ENCODE measurements around the gene PBX3.
"Not testable (repeated sequence)": the region's sequence is repeated elsewhere in the genome, so short reads cannot be mapped to it uniquely, and the experiment has no call there.

PBX3 gene

DNA sequence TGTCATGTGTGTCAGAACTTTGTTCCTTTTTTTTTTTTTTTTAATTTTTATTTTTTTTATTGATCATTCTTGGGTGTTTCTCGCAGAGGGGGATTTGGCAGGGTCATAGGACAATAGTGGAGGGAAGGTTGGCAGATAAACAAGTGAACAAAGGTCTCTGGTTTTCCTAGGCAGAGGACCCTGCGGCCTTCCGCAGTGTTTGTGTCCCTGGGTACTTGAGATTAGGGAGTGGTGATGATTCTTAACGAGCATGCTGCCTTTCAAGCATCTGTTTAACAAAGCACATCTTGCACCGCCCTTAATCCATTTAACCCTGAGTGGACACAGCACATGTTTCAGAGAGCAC, 32.0 kb downstream of the PBX3 start:
- not testable (repeated sequence) for DNase-seq

GRCh38 chr9:125782718-125783117, 35.5 kb downstream of the PBX3 start:
- DNase-seq, result no peak

GRCh38 chr9:125784286-125785049, 37.3 kb downstream of the PBX3 start:
- no peak for DNase-seq

- peak; percentile 33 for DNase-seq
Observed at GRCh38 chr9:125785248-125785751, 38.1 kb downstream of the PBX3 start.

DNA sequence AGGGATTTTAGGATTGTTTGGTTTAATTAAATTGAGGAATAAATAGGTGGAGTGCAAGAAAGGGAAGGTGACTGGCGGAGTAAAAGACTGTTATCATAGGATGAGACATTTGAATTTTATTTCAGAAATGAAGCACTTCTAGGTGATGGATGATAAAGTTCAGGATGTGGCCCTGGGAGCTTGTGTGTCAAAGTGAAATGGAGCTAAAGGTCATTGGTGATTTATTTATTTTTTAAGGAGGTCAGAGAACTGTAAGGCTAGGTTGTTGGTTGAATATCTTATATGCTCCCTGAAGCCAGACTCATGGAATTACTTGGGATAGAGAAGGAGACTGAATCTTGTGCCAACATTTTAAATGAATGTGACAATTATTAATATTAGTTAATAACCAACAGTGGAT, 40.5 kb downstream of the PBX3 start:
- no peak for DNase-seq

GRCh38 chr9:125789196-125789595, 42.0 kb downstream of the PBX3 start:
- peak; percentile 80 for DNase-seq

DNA sequence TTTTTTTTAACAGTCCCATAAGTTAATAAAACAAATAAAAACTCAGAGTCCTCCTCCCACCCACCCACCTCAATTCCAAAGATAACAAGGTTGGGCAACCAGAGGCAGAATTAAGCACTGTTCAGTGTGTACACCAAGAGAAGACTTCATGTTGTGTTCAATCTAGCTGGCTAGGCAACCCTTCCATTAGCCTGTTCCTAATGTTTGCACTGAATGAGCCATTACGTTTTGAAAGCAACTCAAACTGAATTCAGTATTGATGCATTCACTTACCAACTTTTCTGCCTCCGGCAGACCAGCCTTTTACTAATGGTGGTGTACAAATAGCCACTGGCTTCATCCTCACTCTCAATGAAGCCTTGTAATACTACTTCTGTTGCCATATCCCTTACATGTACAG, 47.5 kb downstream of the PBX3 start:
- no peak for DNase-seq

GRCh38 chr9:125795970-125796596, 48.9 kb downstream of the PBX3 start:
- DNase-seq, result no peak

DNA sequence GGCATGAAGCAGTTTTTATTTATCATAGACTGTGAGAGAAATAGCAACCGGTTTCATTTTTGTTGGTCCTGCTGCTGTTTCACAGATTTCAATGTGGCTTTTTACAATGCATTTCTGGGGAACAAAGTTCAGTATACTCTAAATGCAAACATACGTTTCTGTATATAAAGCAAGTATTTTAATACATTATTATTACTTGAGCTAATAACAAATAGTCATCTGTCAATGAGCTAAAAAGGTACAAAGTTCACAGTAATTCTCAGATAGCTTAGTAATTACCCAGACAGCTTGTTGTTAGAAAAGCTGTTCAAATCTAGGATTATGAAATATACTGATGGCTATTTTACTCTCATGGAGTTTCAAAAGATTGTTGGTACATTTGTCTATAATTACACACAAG, 50.8 kb downstream of the PBX3 start:
- DNase-seq, result no peak

DNA sequence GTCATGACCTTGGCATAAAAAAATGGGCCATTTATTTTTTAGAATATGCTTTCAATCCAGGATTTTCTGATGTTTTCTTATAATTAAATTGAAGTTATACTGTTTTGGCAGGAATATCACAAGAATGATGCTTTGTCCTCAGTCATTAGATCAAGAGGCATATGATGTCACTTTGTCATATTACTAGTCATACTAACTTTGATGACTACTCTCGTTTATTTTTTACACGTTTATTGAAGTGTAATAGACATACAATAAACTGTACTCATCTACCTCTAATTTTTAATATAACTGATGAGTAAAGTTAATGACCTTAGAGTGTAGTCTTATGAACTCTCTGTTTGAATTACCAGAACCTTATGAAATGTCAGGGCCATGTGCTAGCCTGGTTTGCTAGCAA, 56.4 kb downstream of the PBX3 start:
- no peak for DNase-seq

GRCh38 chr9:125805057-125805456, 57.9 kb downstream of the PBX3 start:
- no peak for DNase-seq

- DNase-seq, result no peak
Observed at GRCh38 chr9:125805586-125805985, 58.4 kb downstream of the PBX3 start.

DNA sequence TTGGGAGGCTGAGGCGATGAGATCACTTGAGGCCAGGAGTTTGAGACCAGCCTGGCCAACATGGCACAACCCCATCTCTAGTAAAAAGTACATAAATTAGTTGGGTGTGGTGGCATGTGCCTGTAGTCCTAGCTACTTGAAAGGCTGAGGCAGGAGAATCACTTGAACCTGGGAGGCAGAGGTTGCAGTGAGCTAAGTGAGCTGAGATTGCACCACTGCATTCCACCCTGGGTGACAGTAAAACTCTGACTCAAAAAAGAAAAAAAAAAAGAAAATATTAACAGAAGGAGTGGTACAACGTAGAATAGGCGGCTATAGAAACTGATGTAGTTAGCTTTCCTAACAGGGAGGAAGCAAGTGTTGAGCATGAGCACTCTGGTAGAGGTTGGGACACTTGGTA, 59.9 kb downstream of the PBX3 start:
- no peak for DNase-seq

DNA sequence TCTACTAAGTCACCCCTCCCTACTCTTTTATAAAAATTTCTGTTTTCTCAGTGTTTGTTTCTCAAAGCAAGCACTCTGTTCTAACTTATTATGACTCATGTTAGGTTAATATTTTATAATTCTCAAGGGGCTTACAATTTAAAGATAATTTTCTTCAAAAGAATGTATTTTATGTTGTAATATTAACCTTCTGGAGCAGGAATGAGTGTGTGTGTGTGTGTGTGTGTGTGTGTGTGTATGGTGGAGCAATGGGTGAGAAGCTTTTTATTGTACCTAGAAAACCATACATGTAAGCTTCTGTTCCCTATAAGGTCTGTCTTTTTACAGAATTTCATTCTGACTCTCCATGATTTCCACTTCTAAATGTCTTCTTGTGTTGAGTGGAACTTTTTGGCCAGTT, 63.0 kb downstream of the PBX3 start:
- no peak for DNase-seq

DNA sequence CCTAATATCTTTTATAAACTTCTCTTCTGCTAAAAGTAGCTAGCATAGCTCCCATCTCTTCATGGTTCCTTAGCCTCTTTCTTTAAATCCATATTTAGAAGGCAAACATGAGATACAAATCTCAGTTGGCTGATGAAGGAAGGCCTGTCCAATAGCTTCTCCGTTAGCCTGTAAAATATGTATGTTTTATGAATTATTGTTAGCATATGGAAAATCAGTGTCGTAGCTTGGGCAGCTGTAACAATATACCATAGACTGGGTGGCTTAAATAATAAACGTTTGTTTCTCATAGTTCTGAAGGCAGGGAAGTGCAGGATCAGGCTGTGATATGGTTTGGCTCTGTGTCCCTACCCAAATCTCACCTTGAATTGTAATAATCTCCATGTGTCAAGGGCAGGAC, 63.8 kb downstream of the PBX3 start:
- DNase-seq, result no peak

DNA sequence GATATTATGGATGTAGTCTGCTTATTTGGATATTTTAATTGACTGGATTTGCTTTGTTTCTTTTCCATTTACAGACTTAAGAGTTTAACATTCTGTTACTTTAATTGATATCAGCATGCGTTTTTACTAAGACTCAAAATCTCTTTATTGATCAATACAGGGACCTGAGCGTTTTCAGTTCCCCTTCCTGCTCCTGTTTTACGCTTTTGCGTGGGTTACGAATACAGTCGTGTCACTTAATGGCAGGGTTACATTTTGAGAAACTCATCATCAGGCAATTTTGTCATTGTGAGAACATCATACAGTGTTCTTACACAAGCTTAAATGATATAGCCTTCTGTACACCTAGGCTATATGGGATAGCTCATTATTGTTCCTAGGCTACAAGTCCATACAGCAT, 65.2 kb downstream of the PBX3 start:
- DNase-seq, result no peak

DNA sequence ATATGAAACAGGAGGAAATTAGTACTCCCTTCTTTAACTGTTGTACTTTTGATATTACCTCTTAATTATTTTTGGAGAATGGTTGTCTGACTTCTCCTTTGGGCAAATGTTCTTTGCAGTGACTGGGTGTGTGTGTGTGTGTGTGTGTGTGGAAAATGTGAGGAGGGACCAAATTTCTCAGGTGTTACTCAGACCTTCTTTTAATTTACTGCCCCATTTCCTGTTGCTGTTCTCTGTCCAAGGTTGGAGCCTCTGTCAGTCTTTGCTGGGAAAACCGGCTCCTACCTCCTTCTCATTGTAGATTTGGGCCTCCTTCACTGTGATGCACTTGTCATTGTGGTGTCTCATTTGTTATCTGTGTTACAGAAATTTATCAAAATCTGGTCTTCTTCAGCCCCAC, 68.4 kb downstream of the PBX3 start:
- no peak for DNase-seq

GRCh38 chr9:125816321-125816720, 69.1 kb downstream of the PBX3 start:
- DNase-seq, result no peak

DNA sequence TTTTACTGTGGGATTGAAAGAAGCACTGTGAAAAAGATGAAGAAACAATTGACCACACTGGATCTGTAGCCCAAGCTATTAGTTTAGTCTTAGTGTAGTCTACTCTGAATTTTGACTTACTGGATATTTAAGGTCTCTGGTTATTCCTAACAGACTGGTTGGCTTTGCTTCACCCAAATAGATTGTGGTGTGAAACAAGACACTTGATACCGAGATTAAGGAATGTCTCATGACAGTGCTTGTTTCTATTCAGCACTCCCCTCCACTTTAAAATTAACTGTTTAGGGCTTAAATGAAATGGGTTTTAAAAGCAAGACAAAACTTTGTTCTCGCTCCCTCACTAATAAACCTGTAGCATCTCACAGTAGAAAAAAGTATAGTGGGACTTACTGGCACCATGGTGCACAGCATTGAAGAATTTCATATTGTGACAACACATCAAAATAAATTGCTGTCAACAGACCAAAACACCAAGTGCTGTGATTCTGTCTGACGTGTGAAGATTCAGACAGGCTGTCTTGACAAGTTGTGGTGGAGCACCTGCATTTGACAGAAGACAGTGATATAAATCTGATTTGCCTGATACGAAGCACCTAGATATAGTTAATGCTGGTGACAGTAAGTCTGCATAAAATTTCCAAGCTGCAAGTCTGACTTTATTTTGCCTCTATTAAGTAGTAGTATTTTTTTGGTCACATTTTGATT, 73.1 kb downstream of the PBX3 start:
- DNase-seq, result peak; percentile 52

DNA sequence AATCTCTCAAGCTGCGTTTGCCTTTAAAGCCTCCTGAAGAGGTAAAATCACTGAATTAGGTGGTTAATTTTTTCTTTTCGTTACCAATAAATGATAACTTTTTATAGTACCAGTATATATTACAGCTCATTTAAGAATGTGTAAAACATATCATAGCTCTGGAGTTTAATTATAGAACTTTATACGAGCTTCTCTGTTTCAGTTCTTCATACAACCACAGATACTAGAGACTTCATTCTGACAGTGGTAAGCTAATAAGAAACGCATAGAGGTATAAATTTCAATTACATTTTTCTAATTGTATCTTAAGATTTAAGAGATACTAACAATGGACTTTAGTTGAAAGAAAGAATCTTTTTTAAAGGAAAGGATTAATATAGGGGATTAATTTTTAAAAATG, 73.9 kb downstream of the PBX3 start:
- no peak for DNase-seq

- no peak for DNase-seq
Observed at GRCh38 chr9:125822160-125822559, 75.0 kb downstream of the PBX3 start.

- no peak for DNase-seq
Observed at GRCh38 chr9:125822902-125823301, 75.7 kb downstream of the PBX3 start.

GRCh38 chr9:125823874-125824406, 76.8 kb downstream of the PBX3 start:
- DNase-seq, result peak; percentile 80

GRCh38 chr9:125825762-125826161, 78.6 kb downstream of the PBX3 start:
- DNase-seq, result no peak

Data from hematopoietic multipotent progenitor cell treated with erythropoietin and hydrocortisone succinate and interleukin-3 and kit ligand, for 6 days (in vitro differentiated cells).